Measurements from ENCODE around the gene E2F3.

- TF ChIP-seq CTCF (IDR thresholded peaks at IDR 0.05) (no peak), POLR2A (IDR thresholded peaks at IDR 0.05) (no peak)
Measured at GRCh38 chr6:20362623-20363022, 39.1 kb upstream of the E2F3 start.
